ENCODE results near the gene TRMT112.
A peak's percentile ranks its signal among the peaks of the same experiment; 100 is the strongest.

Gene TRMT112

DNA sequence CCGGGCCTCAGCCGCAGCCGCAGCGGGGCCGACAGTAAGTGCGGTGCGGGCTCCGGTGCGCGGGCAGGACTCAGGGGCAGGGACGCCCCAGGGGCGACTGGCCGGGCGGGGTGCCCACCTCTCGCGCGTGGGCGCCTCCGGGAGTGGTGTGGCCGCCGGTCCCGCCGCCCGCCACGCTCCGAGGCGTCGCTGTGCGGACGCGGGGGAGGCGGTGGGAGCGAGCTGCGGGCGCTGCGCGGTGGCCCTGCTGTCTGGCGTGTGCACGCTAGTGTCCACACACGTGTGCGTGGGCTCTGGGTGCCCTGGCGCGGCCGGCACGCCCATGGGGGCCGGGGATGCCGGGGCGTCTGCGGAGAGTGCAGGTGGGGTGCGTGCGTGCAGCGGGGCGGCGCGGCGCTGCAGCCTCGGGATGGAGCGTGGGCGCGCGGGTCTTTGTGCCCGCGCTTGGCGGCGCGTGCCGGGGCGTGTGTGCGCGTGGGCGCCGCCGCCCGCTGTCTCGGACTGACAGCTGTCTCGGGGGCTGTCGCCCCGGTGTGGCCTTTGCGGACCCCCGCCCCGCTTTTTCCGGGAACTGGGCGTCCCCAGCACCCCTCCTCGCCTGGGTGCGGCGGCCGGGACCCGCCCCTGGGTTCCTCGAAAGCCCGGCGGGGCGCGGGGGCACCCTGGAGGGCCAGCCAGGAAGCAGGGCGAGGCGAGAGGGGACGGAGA, 25.5 kb downstream of the TRMT112 start:
- no peak for DNase-seq (ENCODE audit: low read depth)

DNA sequence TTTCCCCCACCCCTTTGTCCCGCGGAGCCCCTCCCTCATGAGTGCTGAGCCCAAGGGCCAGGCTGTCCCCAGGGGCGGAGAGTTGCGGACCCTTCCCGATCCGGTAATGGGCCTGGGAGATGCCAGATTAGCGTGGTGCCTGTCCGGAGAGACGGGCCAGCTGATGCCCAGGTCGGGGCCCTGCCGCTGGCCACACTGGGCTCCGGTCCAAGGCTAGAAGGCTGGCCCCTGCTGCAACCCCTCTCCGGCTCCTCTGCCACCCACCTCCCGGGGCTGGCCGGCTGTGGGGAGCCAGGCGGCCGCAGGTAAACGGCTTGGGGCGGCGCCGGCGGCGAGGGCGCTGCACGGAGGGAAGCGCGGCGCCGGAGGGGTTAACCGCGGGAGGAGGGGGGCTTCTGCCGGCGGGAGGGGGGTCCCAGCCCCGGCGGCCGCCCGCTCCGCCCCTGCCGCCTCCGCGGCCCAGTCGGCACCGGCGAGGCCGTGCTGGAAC, 26.1 kb downstream of the TRMT112 start, which contains the start of gene KCNK4:
TSS of gene KCNK4 (plus strand) at position 41 of the 490 bp plus-strand sequence. CDS start 1,717 bp downstream, outside the sequence.
- DNase-seq (ENCODE audit: low read depth), result no peak

DNA sequence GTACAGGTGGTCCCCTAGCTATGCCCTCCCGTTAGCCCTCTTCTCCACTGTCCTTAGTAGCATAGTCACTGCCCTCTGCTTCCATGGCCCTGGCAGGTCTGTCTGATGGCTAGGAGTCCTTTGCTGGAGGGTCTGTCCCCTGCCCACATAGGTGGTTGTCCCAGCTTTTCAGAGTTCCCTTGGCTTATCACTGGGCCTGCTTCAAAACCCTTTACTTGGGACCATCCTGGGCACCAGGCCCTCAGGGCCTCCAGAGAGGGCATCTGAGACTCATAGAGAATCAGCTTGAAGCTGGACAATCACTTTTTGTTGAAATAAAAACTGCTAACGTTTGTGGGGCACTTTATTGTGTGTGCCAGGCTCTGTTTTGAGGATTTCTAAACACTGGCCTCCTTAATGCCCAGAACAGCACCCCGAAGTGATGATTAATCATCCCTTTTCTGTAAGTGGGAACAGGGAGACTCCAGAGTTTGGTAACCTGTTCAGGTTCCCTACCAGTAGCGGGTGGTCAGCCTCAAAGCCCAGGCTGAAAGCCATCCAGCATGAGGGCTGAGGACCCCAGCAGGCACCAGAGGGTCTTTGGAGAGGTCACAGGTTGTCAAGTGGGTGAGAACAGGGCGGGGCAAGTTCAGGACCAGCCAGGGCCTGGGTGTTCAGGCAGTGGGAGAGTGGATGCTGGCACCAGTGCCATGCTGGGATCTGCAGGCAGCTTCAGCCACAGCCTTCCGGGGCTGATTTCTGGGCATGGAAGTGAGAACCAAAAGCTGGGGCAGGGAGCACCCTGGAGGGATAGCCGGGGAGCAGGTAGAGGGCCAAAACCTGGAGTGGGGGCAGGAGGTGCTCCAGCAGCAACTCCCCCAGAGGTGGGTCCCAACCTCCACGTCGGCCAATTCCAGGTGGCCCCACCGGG, 26.8 kb downstream of the TRMT112 start:
- no peak for DNase-seq (ENCODE audit: low read depth)

- no peak for DNase-seq (ENCODE audit: low read depth)
Measured at GRCh38 chr11:64289002-64289564, 28.3 kb downstream of the TRMT112 start.

GRCh38 chr11:64288353-64288750, 29.0 kb downstream of the TRMT112 start:
- DNase-seq (ENCODE audit: low read depth), result no peak

DNA sequence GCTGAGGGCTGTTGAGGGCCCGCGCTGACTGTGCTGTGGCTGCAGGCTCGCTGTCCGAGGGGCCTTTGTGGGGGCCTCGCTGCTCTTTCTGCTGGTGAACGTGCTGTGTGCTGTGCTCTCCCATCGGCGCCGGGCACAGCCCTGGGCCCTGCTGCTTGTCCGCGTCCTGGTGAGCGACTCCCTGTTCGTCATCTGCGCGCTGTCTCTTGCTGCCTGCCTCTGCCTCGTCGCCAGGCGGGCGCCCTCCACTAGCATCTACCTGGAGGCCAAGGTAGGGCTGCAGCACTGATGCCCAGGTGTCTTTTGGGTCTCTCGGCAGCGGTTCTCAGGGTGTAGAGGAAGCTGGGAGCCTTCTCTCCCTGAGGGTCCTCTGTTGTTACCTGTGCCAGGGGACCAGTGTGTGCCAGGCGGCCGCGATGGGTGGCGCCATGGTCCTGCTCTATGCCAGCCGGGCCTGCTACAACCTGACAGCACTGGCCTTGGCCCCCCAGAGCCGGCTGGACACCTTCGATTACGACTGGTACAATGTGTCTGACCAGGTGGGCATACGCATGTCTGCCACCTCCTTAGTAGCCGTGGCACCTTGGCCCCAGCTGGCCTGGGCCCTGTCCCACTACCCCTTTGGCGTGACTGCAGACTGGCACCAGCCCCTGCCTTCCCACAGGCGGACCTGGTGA, 29.5 kb downstream of the TRMT112 start:
- no peak for DNase-seq (ENCODE audit: low read depth)

GRCh38 chr11:64286801-64287159, 30.6 kb downstream of the TRMT112 start:
- no peak for DNase-seq (ENCODE audit: low read depth)

- DNase-seq (ENCODE audit: low read depth), result no peak
Measured at GRCh38 chr11:64285885-64286800, 31.2 kb downstream of the TRMT112 start.

GRCh38 chr11:64284962-64285884, 32.1 kb downstream of the TRMT112 start, which contains the start of gene GPR137:
Gene GPR137 (plus strand): TSS chr11:64285848. CDS start chr11:64286525, 677 bp downstream.
- DNase-seq (ENCODE audit: low read depth), result peak; percentile 87

DNA sequence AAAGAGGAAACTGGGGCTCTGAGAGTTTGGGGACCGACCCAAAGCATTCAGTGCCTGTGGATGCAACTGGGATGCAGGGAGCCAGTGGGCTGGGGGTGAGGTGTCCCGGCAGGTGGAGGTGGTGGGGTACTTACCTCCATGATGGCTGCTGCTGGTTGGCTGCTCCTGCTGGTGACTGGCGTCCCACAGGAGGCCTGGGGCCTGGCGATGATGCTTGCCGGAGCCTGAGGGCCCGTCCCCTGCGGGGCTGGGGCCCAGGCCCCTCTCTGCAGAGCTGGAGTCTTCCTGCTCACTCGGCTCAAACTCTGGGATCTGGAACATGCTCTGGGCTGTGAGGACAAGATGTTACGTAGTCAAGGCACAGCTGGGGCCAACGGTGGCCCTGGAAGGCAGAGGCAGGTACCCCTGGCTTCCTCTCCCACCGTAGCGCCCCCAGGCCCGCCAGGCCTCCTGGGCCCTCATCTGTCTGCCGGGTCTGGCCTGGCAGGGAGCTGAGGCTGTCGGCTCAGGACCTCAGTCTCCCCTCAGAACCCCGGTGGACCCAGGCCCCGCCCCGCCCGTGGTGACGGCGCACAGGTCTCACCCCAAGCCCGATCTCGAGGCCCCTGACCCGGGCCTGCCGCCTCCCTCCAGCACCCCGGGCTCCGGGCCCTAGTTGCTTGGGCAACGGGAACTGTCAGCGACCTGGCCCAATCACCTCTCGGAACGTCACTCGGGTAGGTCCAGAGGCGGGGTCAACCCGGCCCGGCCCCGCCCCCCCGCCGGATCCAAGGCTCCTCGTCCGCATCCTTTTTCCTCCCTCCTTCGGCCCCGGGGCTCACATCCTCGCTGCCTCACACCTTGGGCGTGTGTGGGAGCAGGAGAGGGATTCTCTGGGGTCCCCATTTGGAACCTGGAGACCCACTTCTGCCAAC, 33.1 kb downstream of the TRMT112 start, which contains the start of gene BAD:
TSS of gene BAD (minus strand) at position 618 of the 914 bp plus-strand sequence. CDS start at position 321, 297 bp downstream.
- peak; percentile 88 for DNase-seq (ENCODE audit: low read depth)

- no peak for DNase-seq (ENCODE audit: low read depth)
Measured at GRCh38 chr11:64283092-64283491, 34.3 kb downstream of the TRMT112 start.

GRCh38 chr11:64281957-64282770, 35.2 kb downstream of the TRMT112 start:
- no peak for DNase-seq (ENCODE audit: low read depth)

DNA sequence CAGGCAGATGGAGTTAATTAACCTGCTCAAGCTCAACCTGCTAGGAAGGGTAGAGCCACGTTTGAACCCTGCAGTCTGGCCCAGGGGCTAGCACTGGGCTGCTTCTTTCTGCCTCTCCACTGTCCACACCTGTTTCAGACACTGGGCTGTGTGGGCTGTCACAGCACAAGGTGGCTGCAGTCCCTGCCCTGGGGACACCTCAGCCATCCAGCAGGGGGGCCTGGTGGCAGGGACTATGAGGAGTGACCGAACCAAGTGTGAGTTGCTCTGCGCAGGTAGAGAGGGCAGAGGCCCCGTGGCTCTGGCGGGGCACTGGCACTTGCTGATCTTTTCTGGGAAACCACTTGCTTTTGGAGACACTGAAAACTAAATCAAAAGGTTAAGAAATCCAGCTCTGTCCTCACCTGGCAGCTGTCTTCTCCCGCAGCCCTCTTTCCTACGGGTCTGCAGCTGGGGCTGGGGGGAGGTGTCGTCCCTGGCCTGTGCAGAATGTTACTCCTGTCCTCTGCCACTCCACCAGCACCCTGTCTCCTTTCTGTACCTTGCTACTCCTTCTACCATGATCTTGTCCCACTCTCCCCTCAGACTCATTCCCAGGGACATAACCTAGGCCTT, 38.7 kb downstream of the TRMT112 start:
- no peak for DNase-seq (ENCODE audit: low read depth)

DNA sequence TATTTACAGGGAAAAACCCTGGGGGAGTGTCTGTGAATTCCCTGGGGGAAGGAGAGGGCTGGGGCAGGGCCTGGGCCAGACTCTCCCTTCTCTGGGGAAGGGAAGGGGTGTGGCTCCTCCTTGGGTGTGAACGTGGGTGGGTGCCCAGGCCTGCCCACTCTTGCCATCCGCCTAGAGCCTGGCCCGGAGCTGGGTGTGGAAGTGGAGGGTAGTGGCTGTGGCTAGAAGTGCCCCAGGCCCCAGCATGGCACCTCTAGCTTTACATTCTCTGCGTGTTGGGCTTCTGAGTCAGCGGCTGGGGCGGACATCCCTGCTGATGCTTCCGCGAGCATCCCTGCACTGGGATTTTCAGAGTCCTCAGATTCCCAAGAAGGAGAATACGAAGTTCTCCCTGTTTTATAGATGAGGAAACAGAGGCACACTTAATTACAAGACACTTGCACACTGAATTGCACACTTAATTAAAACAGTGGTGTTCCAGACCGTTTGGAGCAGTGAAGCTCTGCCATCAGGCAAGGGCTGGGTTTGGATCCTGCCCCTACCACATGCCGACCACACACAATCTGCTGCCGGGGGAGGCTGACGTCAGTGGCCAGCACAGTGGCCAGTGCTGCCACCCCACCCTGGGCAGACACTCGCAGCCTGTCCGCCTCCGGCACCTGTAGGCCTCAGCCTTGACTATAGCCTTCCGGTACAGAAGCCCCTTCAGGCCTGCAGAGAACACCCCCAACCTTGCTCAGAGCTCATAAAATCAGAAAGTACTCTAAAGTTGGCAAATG, 40.5 kb downstream of the TRMT112 start:
- no peak for DNase-seq (ENCODE audit: low read depth)

DNA sequence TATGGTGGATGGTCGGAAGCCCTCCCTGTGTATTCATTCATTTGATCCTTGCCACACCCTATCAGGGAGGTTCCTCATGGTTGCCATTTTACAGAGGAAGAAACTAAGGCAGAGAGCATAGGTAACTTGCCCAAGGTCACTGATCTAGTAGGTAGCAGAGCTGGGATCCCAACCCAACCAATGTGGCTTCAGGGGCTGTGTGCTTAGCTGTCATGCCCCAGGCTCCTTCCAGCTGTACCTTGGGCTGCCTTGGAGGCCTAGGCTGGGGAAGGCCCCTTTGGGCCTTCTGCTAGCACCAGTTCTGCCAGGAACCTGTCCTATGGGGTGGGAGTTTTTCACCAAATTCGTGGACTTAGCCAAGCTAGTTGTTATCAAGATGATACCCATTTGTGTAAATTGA, 41.5 kb downstream of the TRMT112 start:
- DNase-seq (ENCODE audit: low read depth), result no peak

DNA sequence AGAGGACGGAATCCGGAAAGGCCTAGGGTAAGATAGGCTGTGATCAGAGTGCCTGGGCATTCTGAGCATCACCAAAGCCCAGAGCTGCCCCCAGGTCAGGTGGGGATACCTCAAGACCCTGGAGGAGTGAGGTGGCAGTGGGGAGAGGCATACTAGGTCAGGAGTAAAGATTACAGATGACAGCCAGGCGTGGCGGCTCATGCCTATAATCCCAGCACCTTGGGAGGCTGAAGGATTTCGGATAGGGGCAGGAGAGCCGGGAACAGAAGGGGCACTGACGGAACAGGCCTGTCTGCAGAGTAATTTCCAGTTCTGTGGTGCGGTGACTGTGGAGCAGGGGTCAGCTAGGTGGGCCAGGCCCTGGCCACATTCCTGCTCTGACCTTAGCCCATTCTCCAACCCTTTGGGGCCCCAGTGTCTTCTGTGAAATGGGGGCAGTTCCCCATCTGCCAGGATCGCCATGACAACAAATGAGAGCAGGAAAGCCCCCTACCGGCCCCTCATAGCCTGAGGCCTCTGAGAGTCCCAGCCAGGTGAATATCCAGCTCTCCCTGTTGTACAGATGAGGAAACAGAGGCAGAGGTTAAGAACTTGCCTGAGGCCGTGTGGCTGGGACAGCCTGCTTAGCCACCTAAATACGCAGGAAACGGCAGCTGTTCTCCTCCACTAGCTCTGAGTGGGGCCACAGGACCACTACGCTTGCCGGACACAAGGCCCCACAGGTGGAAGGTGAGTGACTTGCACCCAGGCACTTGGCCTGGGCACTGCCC, 42.1 kb downstream of the TRMT112 start:
- DNase-seq (ENCODE audit: low read depth), result no peak
